ENCODE measurements around the gene TFPI.

TFPI gene

GRCh38 chr2:187419808-187420207 lies 134.4 kb downstream of the TFPI start:
- H3K27ac Mint-ChIP-seq: no peak overlapping the region
- H3K4me3 Mint-ChIP-seq: no peak overlapping the region
- H3K4me1 Mint-ChIP-seq (ENCODE audit: low read depth): no peaks in the 10 kb centered on the region
- H3K9me3 Mint-ChIP-seq: no peaks in the 10 kb centered on the region
- no peaks in the 10 kb centered on the region for H3K27me3 Mint-ChIP-seq
- no peaks in the 10 kb centered on the region for H3K36me3 Mint-ChIP-seq (ENCODE audit: low read depth)

- no peaks in the 10 kb centered on the region for H3K27me3 Mint-ChIP-seq
- H3K27ac Mint-ChIP-seq: no peak overlapping the region
- no peak overlapping the region for H3K4me3 Mint-ChIP-seq
- H3K36me3 Mint-ChIP-seq (ENCODE audit: low read depth): no peaks in the 10 kb centered on the region
- no peaks in the 10 kb centered on the region for H3K4me1 Mint-ChIP-seq (ENCODE audit: low read depth)
- H3K9me3 Mint-ChIP-seq: no peaks in the 10 kb centered on the region
These were observed 138.8 kb downstream of the TFPI start for GRCh38 chr2:187415449-187415848.
